GM08714 (cell line): Measurements from ENCODE around the gene B4GALT3.

Experiments
- H3K4me3 ChIP-seq: fragments of 200-500 bp; sonication (Bioruptor generic); 2 replicates; pipeline ENCODE4 v1.5.1; 2014; ENCODE audit warnings: mild to moderate bottlenecking, low read length, inconsistent platforms
- ZNF274 ChIP-seq: IDR thresholded peaks from 2 replicates; pipeline ENCODE4 v1.6.1; 2012; ENCODE audit warnings: mild to moderate bottlenecking, low read depth, low read length

The B4GALT3 gene

DNA sequence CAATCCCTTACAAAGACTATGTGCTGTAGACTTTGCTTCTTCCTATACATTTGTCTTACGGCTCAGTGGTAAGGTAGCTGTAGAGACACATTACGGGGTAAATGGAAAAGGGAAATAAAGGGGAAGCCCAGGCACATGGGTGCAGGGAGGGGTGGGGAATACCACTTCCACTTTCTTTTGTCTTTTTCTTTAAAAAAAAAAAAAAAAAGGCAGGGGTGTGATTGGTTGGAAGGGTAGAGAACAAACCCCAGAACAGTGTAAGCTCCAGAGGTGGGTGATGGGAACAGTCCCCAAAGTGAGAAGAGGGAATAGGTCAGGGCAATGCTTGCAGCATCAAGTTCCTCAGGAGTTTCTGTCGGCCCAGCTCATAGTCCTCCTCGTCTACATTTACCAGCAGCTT is 55.5 kb downstream of the B4GALT3 start:
- TF ChIP-seq ZNF274 = no peak
- H3K4me3 ChIP-seq = no peak overlapping the region
